GM12875 (cell line): Measurements from ENCODE around the gene NEXMIF.
"Not testable (repeated sequence)": the region's sequence is repeated elsewhere in the genome, so short reads cannot be mapped to it uniquely, and the experiment has no call there.

Experiments
- H3K4me3 ChIP-seq: one replicate; pipeline ENCODE4 v1.5.1; 2011; ENCODE audit warnings: low read depth, low read length, control low read depth
- CTCF ChIP-seq: IDR thresholded peaks from 2 replicates; pipeline ENCODE4 v1.5.1; 2011; ENCODE audit warnings: low read depth, mild to moderate bottlenecking, control low read depth, inconsistent platforms, low read length, moderate library complexity, borderline replicate concordance; ENCODE audit not compliant: insufficient read depth

The NEXMIF gene

GRCh38 chrX:74925225-74926088 lies at the start of gene NEXMIF:
Gene NEXMIF, minus strand, starts transcription at chrX:74925452.
- H3K4me3 ChIP-seq: peak within 1 kb of the TSS; percentile 26
- 0 out of 2 replicates have a peak, but pooled peaks have one; percentile 12 for TF ChIP-seq CTCF

- not testable (repeated sequence) for H3K4me3 ChIP-seq
Measured at GRCh38 chrX:74961962-74962361, 36.7 kb upstream of the NEXMIF start.

- H3K4me3 ChIP-seq: no peak overlapping the region
- no peak for TF ChIP-seq CTCF
Measured at GRCh38 chrX:74949717-74950116, 24.5 kb upstream of the NEXMIF start.

DNA sequence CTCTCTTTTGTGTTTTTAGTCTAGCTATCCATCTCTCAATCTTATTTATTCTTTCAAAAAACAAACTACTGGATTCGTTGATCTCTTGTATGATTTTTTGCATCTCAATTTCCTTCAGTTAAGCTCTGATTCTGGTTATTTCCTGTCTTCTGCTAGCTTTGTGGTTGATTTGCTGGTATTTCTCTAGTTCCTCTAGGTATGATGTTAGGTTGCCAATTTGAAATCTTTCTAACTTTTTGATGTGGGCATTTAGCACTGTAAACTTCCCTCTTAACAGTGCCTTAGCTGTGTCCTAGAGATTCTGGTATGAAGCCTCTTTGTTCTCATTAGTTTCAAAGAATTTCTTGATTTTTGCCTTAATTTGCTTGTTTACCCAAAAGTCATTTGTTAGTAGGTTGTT lies 15.2 kb upstream of the NEXMIF start:
- H3K4me3 ChIP-seq: no peak overlapping the region
- TF ChIP-seq CTCF: no peak

GRCh38 chrX:74931214-74931613 lies 6.0 kb upstream of the NEXMIF start:
- no peak overlapping the region for H3K4me3 ChIP-seq
- no peak for TF ChIP-seq CTCF

DNA sequence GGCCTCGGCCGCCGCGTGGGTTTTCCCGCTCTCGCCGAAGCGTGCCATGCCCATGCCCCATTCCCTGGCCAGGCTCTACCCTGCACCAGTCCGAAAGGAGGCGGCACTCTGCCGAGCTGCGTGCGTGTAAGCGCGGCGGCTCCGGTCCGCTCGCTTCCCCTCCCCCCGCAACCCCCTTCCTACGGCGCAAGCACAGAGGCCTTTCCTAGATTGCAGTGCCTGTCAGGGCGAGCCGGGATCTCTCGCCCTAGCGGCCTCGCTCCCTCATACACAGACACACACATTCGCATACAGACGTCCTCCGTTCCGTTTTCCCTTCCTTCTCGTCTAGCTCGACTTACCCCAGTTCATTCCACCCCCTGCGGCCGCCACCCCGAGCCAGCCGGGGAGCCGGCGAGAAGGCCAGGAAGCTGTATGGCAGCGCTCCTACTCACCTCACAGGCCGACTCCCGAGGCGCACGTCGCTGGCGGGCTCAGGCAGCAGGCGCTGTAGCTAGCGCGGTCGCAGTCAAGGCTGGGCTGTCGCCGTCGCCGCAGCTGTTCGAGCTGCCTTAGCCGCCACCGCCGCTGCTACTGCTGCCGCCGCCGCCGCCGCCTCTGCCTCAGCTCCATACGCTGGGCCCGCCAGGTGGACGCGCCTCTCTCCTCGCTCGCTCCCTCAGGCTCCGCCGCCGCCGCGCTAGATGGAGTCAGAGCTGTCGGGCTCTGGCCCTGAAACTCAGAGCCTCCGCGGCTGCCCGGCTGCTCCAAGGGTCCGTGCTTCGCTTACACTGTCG lies 615 bp downstream of the NEXMIF start:
- 0 out of 2 replicates have a peak, but pooled peaks have one; percentile 2 for TF ChIP-seq CTCF
- peak overlapping the region; percentile 26 for H3K4me3 ChIP-seq

- H3K4me3 ChIP-seq: peak overlapping the region; percentile 26
- TF ChIP-seq CTCF: no peak
Measured at GRCh38 chrX:74923942-74924448, 1.3 kb downstream of the NEXMIF start.
